GM23338 (cell line): Measurements from ENCODE around the gene AGAP1. TPM values are rescaled to one million over a fixed set of nuclear protein-coding genes. Genes with fewer than 3 reads are reported as not detected.
A peak's percentile ranks its signal among the peaks of the same experiment; 100 is the strongest.

Source experiments
- ATAC-seq: fragments of 200-7000 bp; cut with Tn5 transposase; 3 replicates; pipeline ENCODE4 v1.9.1; 2020
- DNase-seq: peaks from one replicate; pipeline ENCODE4 v3.0.0-alpha.2; 2015; ENCODE audit warnings: low spot score
- H2AFZ ChIP-seq: fragments of 200-600 bp; sonication (generic); 2 replicates; pipeline ENCODE4 v1.8.0; 2016; ENCODE audit warnings: antibody characterized with exemption, mild to moderate bottlenecking, moderate library complexity
- H3F3A ChIP-seq: fragments of 200-600 bp; sonication (generic); replicated peaks from 2 replicates; pipeline ENCODE4 v1.8.0; 2017; ENCODE audit warnings: antibody characterized with exemption, mixed run types, low read depth
- H3K27ac ChIP-seq: fragments of 200-600 bp; sonication (generic); 2 replicates; pipeline ENCODE4 v1.6.1; 2016; ENCODE audit warnings: low read depth
- H3K27me3 ChIP-seq: fragments of 200-600 bp; sonication (generic); 2 replicates; pipeline ENCODE4 v1.8.0; 2016; ENCODE audit warnings: mild to moderate bottlenecking, mixed run types, moderate library complexity; ENCODE audit not compliant: insufficient read depth
- H3K36me3 ChIP-seq: fragments of 200-600 bp; sonication (generic); 2 replicates; pipeline ENCODE4 v1.8.0; 2016; ENCODE audit warnings: mild to moderate bottlenecking; ENCODE audit not compliant: insufficient read depth
- H3K4me1 ChIP-seq: fragments of 200-600 bp; sonication (generic); 2 replicates; pipeline ENCODE4 v1.8.0; 2016; ENCODE audit warnings: mild to moderate bottlenecking, moderate library complexity; ENCODE audit not compliant: insufficient read depth
- H3K4me2 ChIP-seq: fragments of 200-600 bp; sonication (generic); 2 replicates; pipeline ENCODE4 v1.7.1; 2017; ENCODE audit warnings: mixed run types
- H3K4me3 ChIP-seq: fragments of 200-600 bp; sonication (generic); 2 replicates; pipeline ENCODE4 v1.6.1; 2016; ENCODE audit warnings: mixed run types
- H3K79me2 ChIP-seq: fragments of 200-600 bp; sonication (generic); replicated peaks from 2 replicates; pipeline ENCODE4 v1.8.0; 2017; ENCODE audit warnings: mild to moderate bottlenecking; ENCODE audit not compliant: insufficient read depth
- H3K9me2 ChIP-seq: fragments of 200-600 bp; sonication (generic); 2 replicates; pipeline ENCODE4 v1.8.0; 2017; ENCODE audit not compliant: insufficient read depth
- H4K20me1 ChIP-seq: fragments of 200-600 bp; sonication (generic); replicated peaks from 2 replicates; pipeline ENCODE4 v1.8.0; 2017; ENCODE audit warnings: mild to moderate bottlenecking; ENCODE audit not compliant: insufficient read depth
- H3K27ac Mint-ChIP-seq: 2 replicates; pipeline ENCODE4 v1.8.0; 2020; ENCODE audit warnings: inconsistent platforms, mild to moderate bottlenecking, moderate library complexity, mixed read lengths
- H3K27me3 Mint-ChIP-seq: 3 replicates; pipeline ENCODE4 v1.8.0; 2022; ENCODE audit warnings: low read depth, mild to moderate bottlenecking, moderate library complexity, mixed read lengths, inconsistent platforms; ENCODE audit not compliant: insufficient read depth, poor library complexity
- H3K36me3 Mint-ChIP-seq: 3 replicates; pipeline ENCODE4 v1.8.0; 2021; ENCODE audit warnings: low read depth, mild to moderate bottlenecking, inconsistent platforms, moderate library complexity, mixed read lengths
- H3K4me1 Mint-ChIP-seq: 3 replicates; pipeline ENCODE4 v1.8.0; 2020; ENCODE audit warnings: mild to moderate bottlenecking, inconsistent platforms, mixed read lengths
- H3K4me3 Mint-ChIP-seq: 3 replicates; pipeline ENCODE4 v1.8.0; 2021; ENCODE audit warnings: moderate library complexity, mild to moderate bottlenecking, inconsistent platforms, mixed read lengths
- H3K9me3 Mint-ChIP-seq: 3 replicates; pipeline ENCODE4 v1.8.0; 2020; ENCODE audit warnings: moderate library complexity, mild to moderate bottlenecking, inconsistent platforms, mixed read lengths
- JUNB ChIP-seq: IDR thresholded peaks from one replicate; pipeline ENCODE4 v1.6.1; 2016; ENCODE audit warnings: antibody characterized with exemption; ENCODE audit not compliant: unreplicated experiment
- ZNF114 ChIP-seq: fragments of 250-450 bp; sonication (Bioruptor Pico); IDR thresholded peaks from 2 replicates; pipeline ENCODE4 v1.5.0; 2020; ENCODE audit warnings: mild to moderate bottlenecking, moderate library complexity
- polyA plus RNA-seq: library from polyadenylated mRNA; unstranded; fragments of >200 nt; fragmentation: Nextera tagmentation; extraction: Ambion mirVana; gene quantifications from 2 replicates; pipeline ENCODE4 v1.2.1, GENCODE V29; 2016
- total RNA-seq: library from RNA; depleted of rRNA; stranded (reverse); fragments of >200 nt; shearing (Covaris generic); gene quantifications from 2 replicates; pipeline ENCODE4 v1.2.3, GENCODE V29; 2014
- TF ChIP-seq, protein P1 (sequence below): fragments of 250-450 bp; sonication (Bioruptor Pico); IDR thresholded peaks from 2 replicates; pipeline ENCODE4 v1.5.0; 2020; ENCODE audit warnings: mild to moderate bottlenecking, moderate library complexity
- TF ChIP-seq, protein P2 (sequence below), 2 experiments: fragments of 200-600 bp in 1 of 2; sonication (generic) in 1 of 2; conservative IDR thresholded peaks; 2 replicates each; pipeline versions ENCODE4 v1.5.1 to v1.6.1; 2016 to 2017; ENCODE audit warnings: antibody characterized with exemption in 2 of 2, low read depth in 2 of 2, mild to moderate bottlenecking in 2 of 2, moderate library complexity in 1 of 2

AGAP1 gene
- total and polyA plus RNA-seq, 2 experiments from 2014 or later, result 13.3 to 27.9 TPM

DNA sequence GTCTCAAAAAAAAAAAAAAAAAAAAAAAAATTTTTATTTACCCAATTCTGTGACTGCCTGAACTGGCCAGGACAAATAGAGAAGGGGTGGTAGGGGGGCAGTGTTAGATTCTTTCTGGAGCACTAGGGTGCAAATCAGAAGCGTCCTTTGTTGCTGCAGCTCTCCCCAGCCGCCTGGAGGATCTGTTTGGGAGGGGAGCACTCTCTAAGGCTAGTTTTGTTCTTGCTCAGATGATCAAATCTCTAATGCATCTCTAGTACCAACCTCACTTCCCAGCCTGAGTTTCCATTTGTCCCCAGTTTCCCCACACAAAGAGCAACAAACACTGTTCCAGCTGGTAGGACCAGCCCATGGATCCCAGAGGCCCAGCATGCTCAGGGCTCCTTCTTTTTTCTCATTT is 591.4 kb downstream of the AGAP1 start (continued):
- TF ChIP-seq, protein P1, sequence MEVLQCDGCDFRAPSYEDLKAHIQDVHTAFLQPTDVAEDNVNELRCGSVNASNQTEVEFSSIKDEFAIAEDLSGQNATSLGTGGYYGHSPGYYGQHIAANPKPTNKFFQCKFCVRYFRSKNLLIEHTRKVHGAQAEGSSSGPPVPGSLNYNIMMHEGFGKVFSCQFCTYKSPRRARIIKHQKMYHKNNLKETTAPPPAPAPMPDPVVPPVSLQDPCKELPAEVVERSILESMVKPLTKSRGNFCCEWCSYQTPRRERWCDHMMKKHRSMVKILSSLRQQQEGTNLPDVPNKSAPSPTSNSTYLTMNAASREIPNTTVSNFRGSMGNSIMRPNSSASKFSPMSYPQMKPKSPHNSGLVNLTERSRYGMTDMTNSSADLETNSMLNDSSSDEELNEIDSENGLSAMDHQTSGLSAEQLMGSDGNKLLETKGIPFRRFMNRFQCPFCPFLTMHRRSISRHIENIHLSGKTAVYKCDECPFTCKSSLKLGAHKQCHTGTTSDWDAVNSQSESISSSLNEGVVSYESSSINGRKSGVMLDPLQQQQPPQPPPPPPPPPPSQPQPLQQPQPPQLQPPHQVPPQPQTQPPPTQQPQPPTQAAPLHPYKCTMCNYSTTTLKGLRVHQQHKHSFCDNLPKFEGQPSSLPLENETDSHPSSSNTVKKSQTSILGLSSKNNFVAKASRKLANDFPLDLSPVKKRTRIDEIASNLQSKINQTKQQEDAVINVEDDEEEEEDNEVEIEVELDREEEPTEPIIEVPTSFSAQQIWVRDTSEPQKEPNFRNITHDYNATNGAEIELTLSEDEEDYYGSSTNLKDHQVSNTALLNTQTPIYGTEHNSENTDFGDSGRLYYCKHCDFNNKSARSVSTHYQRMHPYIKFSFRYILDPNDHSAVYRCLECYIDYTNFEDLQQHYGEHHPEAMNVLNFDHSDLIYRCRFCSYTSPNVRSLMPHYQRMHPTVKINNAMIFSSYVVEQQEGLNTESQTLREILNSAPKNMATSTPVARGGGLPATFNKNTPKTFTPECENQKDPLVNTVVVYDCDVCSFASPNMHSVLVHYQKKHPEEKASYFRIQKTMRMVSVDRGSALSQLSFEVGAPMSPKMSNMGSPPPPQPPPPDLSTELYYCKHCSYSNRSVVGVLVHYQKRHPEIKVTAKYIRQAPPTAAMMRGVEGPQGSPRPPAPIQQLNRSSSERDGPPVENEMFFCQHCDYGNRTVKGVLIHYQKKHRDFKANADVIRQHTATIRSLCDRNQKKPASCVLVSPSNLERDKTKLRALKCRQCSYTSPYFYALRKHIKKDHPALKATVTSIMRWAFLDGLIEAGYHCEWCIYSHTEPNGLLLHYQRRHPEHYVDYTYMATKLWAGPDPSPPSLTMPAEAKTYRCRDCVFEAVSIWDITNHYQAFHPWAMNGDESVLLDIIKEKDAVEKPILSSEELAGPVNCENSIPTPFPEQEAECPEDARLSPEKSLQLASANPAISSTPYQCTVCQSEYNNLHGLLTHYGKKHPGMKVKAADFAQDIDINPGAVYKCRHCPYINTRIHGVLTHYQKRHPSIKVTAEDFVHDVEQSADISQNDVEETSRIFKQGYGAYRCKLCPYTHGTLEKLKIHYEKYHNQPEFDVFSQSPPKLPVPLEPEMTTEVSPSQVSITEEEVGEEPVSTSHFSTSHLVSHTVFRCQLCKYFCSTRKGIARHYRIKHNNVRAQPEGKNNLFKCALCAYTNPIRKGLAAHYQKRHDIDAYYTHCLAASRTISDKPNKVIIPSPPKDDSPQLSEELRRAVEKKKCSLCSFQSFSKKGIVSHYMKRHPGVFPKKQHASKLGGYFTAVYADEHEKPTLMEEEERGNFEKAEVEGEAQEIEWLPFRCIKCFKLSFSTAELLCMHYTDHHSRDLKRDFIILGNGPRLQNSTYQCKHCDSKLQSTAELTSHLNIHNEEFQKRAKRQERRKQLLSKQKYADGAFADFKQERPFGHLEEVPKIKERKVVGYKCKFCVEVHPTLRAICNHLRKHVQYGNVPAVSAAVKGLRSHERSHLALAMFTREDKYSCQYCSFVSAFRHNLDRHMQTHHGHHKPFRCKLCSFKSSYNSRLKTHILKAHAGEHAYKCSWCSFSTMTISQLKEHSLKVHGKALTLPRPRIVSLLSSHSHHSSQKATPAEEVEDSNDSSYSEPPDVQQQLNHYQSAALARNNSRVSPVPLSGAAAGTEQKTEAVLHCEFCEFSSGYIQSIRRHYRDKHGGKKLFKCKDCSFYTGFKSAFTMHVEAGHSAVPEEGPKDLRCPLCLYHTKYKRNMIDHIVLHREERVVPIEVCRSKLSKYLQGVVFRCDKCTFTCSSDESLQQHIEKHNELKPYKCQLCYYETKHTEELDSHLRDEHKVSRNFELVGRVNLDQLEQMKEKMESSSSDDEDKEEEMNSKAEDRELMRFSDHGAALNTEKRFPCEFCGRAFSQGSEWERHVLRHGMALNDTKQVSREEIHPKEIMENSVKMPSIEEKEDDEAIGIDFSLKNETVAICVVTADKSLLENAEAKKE, result no peak

DNA sequence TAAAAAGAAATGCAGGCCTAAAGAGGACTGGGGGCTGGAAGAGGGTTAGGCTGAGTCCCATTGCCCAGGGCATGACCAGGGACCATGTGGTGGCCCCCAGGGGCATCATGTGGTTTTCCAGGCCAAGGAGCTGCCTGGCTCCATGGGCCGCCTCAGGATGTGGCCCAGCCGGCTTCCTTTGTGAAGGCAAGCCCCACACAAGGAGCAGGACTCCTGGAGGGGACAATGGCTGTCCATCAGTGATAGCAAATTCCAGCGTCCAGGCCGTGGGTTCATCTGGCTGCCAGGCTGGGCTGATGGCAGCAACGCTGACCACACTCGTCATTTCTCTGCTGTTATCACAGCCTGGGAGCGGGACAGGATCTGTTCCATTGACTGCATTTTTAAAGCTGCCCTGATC is 591.8 kb downstream of the AGAP1 start:
- Histone ChIP-seq H3K4me3 (no peak overlapping the region), H3K4me2 (peak overlapping the region; percentile 65), H3K36me3 (no peaks in the 10 kb centered on the region), H2AFZ (no peak overlapping the region), H3K9me2 (no peaks in the 10 kb centered on the region), H3F3A (peaks cover 5% of the 10 kb centered on the region), H3K27ac (peak overlapping the region; percentile 80; the same call in 1 of the 2 replicates), H4K20me1 (no peaks in the 10 kb centered on the region), H3K4me1 (peaks cover 74% of the 10 kb centered on the region), H3K79me2 (0 out of 2 replicates have a peak, but pooled peaks cover 3% of the 10 kb centered on the region), H3K27me3 (no peaks in the 10 kb centered on the region)
- H3K4me1 Mint-ChIP-seq, result peaks cover 80% of the 10 kb centered on the region
- H3K27ac Mint-ChIP-seq, result peak overlapping the region; percentile 95
- ATAC-seq, result peak; percentile 37
- H3K36me3 Mint-ChIP-seq, result peaks cover 2% of the 10 kb centered on the region; the same call in 2 of the 3 replicates
- peaks cover 24% of the 10 kb centered on the region for H3K27me3 Mint-ChIP-seq
- TF ChIP-seq, protein P2, sequence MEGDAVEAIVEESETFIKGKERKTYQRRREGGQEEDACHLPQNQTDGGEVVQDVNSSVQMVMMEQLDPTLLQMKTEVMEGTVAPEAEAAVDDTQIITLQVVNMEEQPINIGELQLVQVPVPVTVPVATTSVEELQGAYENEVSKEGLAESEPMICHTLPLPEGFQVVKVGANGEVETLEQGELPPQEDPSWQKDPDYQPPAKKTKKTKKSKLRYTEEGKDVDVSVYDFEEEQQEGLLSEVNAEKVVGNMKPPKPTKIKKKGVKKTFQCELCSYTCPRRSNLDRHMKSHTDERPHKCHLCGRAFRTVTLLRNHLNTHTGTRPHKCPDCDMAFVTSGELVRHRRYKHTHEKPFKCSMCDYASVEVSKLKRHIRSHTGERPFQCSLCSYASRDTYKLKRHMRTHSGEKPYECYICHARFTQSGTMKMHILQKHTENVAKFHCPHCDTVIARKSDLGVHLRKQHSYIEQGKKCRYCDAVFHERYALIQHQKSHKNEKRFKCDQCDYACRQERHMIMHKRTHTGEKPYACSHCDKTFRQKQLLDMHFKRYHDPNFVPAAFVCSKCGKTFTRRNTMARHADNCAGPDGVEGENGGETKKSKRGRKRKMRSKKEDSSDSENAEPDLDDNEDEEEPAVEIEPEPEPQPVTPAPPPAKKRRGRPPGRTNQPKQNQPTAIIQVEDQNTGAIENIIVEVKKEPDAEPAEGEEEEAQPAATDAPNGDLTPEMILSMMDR (conservative IDR thresholded peaks at IDR 0.05; ENCODE audit: low read depth in 2 of 2), result no peak
- TF ChIP-seq ZNF114 (no peak), JUNB (no peak)
- TF ChIP-seq, protein P1, result no peak
- no peaks in the 10 kb centered on the region; the same call in 2 of the 3 replicates for H3K9me3 Mint-ChIP-seq
- no peak for DNase-seq
- H3K4me3 Mint-ChIP-seq, result peak overlapping the region; percentile 21; the same call in 1 of the 3 replicates
